GM21526 (cell line): ENCODE data around the gene TMEM44.

Experiments
- ATAC-seq: cut with Tn5 transposase; IDR thresholded peaks from one replicate; pipeline ENCODE4 v1.9.1; 2021; ENCODE audit warnings: moderate library complexity; ENCODE audit not compliant: unreplicated experiment, low FRiP score

The TMEM44 gene

DNA sequence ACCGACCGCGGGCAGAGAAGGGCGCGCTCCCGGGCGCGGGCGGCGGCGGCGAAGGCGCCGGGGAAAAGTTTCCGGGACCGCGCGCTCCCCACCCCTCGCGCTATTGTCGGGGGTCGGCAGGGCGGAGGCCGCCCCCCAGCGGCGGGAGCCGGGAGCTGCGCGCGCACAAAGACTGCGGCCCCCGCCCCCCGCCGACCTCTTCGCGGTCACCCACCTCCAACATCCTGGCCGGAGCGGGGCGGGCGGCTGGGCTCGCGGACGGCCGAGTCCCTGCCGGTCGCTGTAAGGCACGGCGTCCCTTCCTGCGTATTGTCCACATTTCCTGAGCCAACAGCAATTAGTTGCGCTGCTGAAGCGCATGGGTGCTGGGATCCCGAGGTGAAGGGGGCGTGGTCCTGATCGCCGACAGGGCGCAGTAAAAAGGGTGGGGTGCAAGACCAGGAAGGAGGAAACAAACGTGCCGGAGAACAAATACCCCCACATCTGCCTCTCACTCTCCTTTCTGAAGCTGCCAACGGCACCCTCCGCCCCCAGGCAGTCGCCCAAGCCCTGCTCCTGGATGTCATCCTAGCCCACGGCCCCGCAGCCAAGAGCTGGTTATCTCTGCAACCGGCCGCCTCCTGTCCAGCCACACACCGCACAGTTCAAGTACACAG is at the start of gene TMEM44:
Gene TMEM44, minus strand, starts transcription at position 71 of the 656 bp plus-strand sequence. CDS start 204 bp downstream, outside the sequence.
- ATAC-seq, result peak; percentile 70

- no peak for ATAC-seq
Measured at GRCh38 chr3:194682694-194683310, 49.6 kb upstream of the TMEM44 start.

DNA sequence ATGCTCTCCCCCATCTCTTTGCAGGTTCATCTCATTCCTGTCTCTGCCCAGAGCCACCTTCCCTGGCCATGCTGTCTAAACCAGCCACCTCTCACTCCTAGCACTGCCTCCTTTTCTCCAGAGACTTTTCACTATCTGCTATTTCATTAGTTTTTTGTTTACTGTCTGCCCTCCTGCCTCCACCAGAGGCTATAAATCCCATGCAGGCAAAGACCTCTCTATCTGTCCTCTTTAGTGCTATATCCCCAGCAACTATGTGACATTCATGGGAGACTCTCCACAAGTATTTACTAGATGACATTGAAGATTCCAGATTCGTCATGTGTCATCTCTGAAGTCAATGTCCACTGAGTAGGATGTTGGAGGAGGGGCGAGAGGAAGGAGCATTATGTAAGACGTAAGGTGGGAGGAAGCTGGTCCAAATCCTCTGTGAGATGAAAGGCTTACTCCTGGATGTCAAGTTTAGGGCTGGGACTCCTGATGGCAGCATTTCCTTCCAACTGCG is 49.0 kb upstream of the TMEM44 start:
- no peak for ATAC-seq

DNA sequence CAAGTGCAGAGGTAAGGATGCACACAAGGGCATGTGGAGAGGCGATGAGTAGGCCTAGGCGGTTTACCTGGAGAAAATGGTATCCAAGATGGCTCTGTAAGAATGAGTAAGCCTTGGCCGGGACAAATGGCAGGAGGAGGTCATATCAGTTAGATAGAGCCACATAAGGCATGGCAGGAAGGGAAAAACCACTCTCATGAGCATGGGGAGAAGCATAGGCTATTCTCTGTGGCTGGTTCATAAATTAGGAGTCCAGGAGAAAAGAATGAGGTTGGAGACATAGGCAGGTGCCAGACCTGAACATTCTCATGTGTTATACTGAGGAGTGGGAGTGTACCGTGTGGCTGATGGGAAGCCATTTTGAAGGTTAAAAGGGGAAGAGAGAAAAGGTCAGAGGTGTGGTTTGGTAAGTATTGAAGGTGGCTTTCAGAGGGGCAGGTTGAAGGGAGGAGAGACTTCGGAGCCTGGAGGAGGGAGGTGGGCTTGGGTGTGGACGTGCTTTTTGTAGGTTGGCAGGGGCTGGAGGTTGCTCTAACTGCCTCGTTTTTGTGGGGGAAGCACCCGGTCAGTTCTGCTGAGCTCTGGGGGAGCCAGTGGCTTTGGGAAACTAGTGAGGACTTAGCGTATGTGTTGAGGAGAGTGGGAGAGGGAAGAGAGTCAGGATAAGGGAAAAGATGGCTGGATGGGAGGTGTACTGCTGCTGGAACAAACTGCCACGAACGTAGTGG is 47.8 kb upstream of the TMEM44 start:
- no peak for ATAC-seq

DNA sequence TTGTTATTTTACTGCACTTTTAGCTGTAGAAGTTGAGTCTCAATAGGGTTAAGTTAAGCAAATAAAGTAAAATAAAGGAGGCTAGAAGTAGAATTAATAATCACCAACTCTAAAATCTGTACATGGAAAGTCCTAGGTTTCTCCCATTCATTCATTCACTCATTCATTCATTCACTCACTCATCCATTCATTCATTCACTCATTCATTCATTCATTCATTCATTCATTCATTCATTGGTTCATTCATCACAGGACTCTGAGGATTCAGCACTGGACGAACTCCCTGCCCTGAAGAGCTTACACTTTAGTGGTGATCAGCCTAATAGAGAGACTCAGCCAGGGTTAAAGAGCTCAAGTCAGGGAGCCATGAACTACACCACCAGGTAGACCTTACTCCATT is 43.3 kb upstream of the TMEM44 start:
- no peak for ATAC-seq

DNA sequence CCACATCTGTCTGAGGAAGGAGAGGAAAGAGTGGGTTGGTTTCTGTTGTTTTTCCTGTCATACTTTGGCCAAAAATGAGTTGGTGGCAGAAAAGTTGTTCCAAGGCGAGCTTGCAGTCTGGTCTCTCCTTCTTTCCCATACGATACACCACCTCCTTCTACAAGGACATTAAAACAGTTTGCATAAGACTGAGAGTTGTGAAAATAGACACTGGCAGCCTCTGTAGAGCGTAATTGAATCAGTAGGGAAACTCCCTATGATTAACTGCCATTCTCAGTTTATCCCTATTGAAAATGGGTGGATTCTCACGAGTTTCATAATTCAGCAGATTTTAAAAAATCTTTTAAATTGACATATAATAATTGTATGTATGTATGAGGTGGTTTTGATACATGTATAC is 42.5 kb upstream of the TMEM44 start:
- no peak for ATAC-seq

- ATAC-seq, result no peak
Measured at GRCh38 chr3:194675081-194675640, 41.9 kb upstream of the TMEM44 start.

GRCh38 chr3:194673761-194674160 is 40.5 kb upstream of the TMEM44 start:
- no peak for ATAC-seq

- no peak for ATAC-seq
Measured at GRCh38 chr3:194672876-194673275, 39.7 kb upstream of the TMEM44 start.

DNA sequence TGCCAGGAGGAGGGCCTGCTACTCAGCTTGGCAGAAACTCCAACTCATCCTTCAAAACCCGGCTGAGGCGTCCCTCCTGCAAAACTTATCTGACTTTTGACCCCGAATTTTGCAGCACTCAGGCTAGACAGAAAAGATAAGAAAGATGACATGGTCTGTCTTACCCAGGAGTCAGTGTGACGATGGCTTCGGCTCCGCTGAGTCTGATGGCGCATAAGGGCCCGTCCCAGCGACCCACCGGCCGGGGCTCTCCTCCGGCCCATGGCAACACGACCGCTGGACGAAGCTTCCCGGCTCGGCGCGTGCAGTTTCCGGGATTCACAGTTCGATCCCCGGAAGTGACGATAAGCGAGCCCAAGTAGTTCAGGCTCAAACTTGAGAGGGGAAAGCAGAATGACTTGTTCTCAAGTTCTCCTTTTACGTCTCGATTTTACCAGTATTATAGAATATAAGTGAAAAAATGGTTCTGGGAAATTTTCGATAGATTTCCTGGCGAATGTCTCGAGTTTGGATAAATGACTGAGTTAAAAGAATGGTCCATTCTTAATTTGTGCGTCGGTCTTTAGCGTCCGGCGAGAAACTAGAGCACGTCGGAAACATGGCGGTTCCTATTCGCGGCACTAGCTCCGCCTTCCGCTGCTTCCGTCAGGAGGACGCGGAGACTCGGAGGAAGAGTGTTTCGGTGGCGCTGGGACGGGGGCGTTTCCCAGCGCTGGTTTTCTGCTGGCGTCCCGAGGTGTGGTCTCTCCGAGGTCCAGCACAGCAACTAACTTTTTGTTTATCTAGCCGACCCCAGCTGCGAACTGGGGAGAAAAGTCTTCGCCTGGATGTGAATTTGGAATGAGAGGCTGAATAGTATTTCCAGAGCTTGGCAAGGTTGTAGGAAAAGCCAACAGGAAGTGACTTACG is 38.9 kb upstream of the TMEM44 start, which contains the start of gene LSG1:
Gene LSG1, minus strand, starts transcription at position 292 of the 909 bp plus-strand sequence. Its CDS starts 29 bp downstream, at position 263.
- ATAC-seq, result peak; percentile 80

- peak; percentile 16 for ATAC-seq
Measured at GRCh38 chr3:194671511-194671899, 38.3 kb upstream of the TMEM44 start.

GRCh38 chr3:194667363-194667762 is 34.1 kb upstream of the TMEM44 start:
- ATAC-seq, result no peak

DNA sequence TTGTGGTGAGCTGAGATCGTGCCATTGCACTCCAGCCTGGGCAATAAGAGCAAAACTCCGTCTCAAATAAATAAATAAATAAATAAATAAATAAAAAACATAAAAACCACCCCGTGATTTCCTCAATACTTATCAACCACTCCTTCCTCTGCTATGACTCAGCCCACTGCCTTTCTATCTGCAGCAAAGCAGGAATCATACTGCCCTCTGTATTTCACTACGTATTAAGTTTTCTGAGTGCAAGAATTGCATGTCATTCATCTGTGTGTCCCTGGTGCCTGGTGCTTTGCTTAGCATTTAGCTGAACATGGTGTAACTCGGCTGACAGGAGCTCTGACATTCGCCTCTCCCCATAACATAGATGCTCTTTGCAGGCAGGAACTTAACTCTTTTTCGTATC is 31.6 kb upstream of the TMEM44 start:
- no peak for ATAC-seq

GRCh38 chr3:194661946-194662345 is 28.7 kb upstream of the TMEM44 start:
- no peak for ATAC-seq

- ATAC-seq, result no peak
Measured at GRCh38 chr3:194661374-194661773, 28.2 kb upstream of the TMEM44 start.

DNA sequence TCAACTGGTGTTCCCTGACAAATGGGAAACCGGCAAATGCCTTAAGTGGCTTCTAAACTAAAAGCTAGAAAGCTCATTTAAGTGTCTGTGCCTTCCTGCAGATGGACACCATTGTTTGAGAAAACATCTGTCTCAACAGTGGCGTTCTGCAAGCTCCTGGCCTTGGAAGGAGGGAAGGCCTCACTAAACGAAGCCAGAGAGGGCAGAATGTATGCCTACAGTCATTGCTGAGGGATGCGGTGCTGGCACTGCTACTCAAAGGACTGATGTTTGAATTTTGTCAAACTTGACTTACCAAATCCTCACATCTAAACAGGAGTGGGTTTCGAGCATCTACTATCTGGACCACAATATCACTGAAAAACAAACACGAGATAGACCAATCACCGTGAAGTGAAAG is 26.6 kb upstream of the TMEM44 start:
- no peak for ATAC-seq

DNA sequence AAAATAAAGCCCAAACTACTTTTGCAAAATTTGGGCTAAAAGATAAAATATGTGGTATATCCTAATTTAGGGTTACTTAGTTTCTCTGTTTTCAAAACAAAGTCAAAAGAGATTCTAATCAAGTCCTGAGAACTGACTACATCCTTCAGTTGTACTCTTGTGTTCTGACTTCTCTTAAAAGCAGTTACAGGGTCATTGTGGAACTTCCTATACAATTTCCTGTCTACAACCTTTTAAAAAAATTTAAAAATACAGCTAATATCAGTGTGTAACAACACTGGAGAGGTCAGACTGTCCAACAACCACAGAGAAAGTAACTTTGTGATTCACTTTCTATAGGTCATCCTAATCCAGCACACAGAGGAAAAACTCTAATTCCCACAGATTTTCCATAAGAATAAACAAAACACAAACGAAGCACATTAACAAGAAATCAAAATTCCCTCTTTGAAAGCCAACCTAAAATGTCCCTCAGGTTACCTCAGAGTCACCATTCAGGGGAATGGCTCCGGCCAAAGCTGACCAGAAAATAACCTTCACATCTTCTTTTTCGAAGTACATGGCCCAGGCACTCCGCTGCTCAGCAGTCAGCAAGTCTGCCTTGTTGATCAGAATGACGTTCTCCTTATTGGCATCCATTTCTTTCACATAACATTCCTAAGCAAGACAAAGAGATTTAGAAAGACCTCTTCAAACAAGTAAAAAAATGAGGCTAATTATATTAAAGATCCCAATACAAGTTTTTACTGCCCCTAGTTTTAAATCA is 25.4 kb upstream of the TMEM44 start:
- no peak for ATAC-seq

GRCh38 chr3:194657439-194657838 is 24.2 kb upstream of the TMEM44 start:
- no peak for ATAC-seq

DNA sequence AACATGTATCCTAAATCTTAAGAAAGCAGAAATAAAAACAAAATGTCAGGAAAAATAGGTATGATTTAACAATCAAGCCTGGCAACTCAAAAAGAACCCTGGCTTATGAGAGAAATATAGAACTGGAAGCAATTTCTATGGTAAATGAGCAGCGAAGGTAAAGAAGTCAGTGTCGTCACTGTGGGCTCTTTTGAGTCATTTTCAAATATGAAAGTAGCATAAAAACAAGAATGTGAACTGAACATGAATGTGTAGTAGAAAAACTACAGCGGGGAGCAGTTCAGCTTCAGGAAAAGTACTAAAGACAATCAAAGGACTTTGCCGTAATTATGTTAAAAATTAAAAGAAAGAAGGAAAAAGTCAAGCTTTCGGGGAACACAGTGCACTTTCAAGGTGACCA is 21.2 kb upstream of the TMEM44 start:
- ATAC-seq, result no peak
